ENCODE results near the gene GPC3. TPM values are rescaled to one million over a fixed set of nuclear protein-coding genes. Genes with fewer than 3 reads are reported as not detected.
"Not testable (repeated sequence)": the region's sequence is repeated elsewhere in the genome, so short reads cannot be mapped to it uniquely, and the experiment has no call there.

The GPC3 gene
- total RNA-seq, 1 donor from 2014 or later: 30.4 TPM

GRCh38 chrX:133907606-133908005, 77.8 kb downstream of the GPC3 start:
- Mint-ChIP-seq H3K9me3 (no peaks in the 10 kb centered on the region), H3K4me1 (peaks cover 6% of the 10 kb centered on the region), H3K4me3 (no peak overlapping the region), H3K36me3 (ENCODE audit: low read depth) (no peaks in the 10 kb centered on the region), H3K27me3 (ENCODE audit: low read depth) (no peaks in the 10 kb centered on the region), H3K27ac (ENCODE audit: unreplicated experiment) (no peak overlapping the region)
- no peak for DNase-seq (ENCODE audit: low read depth, low spot score)
- TF ChIP-seq, protein P1, sequence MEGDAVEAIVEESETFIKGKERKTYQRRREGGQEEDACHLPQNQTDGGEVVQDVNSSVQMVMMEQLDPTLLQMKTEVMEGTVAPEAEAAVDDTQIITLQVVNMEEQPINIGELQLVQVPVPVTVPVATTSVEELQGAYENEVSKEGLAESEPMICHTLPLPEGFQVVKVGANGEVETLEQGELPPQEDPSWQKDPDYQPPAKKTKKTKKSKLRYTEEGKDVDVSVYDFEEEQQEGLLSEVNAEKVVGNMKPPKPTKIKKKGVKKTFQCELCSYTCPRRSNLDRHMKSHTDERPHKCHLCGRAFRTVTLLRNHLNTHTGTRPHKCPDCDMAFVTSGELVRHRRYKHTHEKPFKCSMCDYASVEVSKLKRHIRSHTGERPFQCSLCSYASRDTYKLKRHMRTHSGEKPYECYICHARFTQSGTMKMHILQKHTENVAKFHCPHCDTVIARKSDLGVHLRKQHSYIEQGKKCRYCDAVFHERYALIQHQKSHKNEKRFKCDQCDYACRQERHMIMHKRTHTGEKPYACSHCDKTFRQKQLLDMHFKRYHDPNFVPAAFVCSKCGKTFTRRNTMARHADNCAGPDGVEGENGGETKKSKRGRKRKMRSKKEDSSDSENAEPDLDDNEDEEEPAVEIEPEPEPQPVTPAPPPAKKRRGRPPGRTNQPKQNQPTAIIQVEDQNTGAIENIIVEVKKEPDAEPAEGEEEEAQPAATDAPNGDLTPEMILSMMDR (conservative IDR thresholded peaks at IDR 0.05): no peak

- Mint-ChIP-seq H3K4me3 (no peak overlapping the region), H3K27ac (ENCODE audit: unreplicated experiment) (no peak overlapping the region)
Observed at GRCh38 chrX:133905305-133905704, 80.1 kb downstream of the GPC3 start.

DNA sequence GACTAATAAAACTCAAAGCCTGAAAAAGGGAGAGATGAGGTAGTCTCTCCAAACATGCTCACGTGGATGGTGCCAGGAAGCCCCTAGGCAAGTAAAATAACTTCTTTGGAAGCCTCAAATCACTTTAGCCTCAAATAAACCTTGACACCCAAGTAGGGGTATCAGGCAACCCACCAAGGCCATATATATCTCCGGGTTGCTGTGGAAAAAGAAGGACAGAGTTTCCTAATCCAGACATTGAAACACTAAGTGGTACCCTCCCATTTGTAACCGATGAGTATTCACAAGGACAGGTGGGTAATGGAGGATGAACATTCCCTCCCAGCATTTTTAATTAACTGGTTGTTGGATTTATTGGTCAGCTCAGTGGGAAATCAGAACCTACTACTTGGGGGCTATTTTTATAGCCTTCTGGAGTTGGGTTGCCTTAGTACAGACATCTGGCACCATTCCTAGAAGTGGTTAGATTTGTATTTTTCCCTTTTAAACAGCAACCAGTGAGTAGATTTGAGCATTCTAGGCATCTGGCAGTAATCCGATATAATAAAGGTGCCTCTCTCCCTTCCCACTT, 87.7 kb downstream of the GPC3 start:
- no peak overlapping the region for H3K27ac Mint-ChIP-seq (ENCODE audit: unreplicated experiment)
- TF ChIP-seq, protein P1 (conservative IDR thresholded peaks at IDR 0.05): no peak
- H3K36me3 Mint-ChIP-seq (ENCODE audit: low read depth): no peaks in the 10 kb centered on the region
- H3K4me1 Mint-ChIP-seq: no peaks in the 10 kb centered on the region
- no peak for DNase-seq (ENCODE audit: low read depth, low spot score)
- no peaks in the 10 kb centered on the region for H3K27me3 Mint-ChIP-seq (ENCODE audit: low read depth)
- H3K9me3 Mint-ChIP-seq: no peaks in the 10 kb centered on the region
- no peak overlapping the region for H3K4me3 Mint-ChIP-seq

More at GRCh38 chrX:133905305-133905704, 80.1 kb downstream of the GPC3 start:
- Mint-ChIP-seq H3K4me1 (no peaks in the 10 kb centered on the region), H3K36me3 (ENCODE audit: low read depth) (no peaks in the 10 kb centered on the region), H3K9me3 (no peaks in the 10 kb centered on the region), H3K27me3 (ENCODE audit: low read depth) (no peaks in the 10 kb centered on the region)
- no peak for DNase-seq (ENCODE audit: low read depth, low spot score)
- TF ChIP-seq, protein P1 (conservative IDR thresholded peaks at IDR 0.05): no peak

DNA sequence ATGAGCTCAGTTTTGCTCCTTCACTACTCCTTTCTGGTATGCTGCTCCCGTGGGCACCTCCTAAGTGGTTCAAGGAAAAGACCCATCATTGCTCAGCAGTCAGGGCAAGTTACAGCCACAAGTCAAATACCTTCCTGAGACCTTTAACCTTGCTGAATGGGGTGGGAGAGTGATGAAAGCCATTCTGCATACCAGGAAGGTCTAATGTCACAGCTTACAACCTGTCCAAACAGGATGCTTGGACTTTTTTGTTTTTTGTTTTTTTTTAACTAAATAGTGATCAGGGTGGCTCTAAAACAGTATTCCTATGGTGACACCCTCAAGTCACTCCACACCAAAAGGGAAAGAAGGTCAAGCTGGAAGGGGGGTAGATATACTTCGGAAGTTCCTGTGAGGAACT, 93.1 kb downstream of the GPC3 start:
- DNase-seq (ENCODE audit: low read depth, low spot score): no peak
- Mint-ChIP-seq H3K4me3 (no peak overlapping the region), H3K36me3 (ENCODE audit: low read depth) (peaks cover 2% of the 10 kb centered on the region), H3K9me3 (peaks cover 5% of the 10 kb centered on the region), H3K27ac (ENCODE audit: unreplicated experiment) (no peak overlapping the region), H3K27me3 (ENCODE audit: low read depth) (peaks cover 2% of the 10 kb centered on the region), H3K4me1 (peaks cover 26% of the 10 kb centered on the region)
- TF ChIP-seq, protein P1 (conservative IDR thresholded peaks at IDR 0.05): no peak

- H3K27me3 Mint-ChIP-seq (ENCODE audit: low read depth): peaks cover 2% of the 10 kb centered on the region
- DNase-seq (ENCODE audit: low read depth, low spot score): no peak
- H3K4me3 Mint-ChIP-seq: no peak overlapping the region
- TF ChIP-seq, protein P1 (conservative IDR thresholded peaks at IDR 0.05): no peak
- H3K9me3 Mint-ChIP-seq: peaks cover 5% of the 10 kb centered on the region
- peaks cover 26% of the 10 kb centered on the region for H3K4me1 Mint-ChIP-seq
- peaks cover 2% of the 10 kb centered on the region for H3K36me3 Mint-ChIP-seq (ENCODE audit: low read depth)
- peak overlapping the region; percentile 8 for H3K27ac Mint-ChIP-seq (ENCODE audit: unreplicated experiment)
Observed at GRCh38 chrX:133888984-133889383, 96.4 kb downstream of the GPC3 start.

DNA sequence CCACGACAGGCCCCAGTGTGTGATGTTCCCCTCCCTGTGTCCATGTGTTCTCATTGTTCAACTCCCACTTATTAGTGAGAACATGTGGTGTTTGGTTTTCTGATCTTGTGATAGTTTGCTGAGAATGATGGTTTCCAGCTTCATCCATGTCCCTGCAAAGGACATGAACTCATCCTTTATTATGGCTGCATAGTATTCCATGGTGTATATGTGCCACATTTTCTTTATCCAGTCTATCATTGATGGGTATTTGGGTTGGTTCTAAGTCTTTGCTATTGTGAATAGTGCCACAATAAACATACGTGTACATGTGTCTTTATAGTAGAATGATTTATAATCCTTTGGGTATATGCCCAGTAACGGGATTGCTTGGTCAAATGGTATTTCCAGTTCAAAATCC, 97.3 kb downstream of the GPC3 start:
- not testable (repeated sequence) for H3K9me3 Mint-ChIP-seq

More for the DNA sequence above, 97.3 kb downstream of the GPC3 start:
- peaks cover 26% of the 10 kb centered on the region for H3K4me1 Mint-ChIP-seq
- not testable (repeated sequence) for H3K4me3 Mint-ChIP-seq; H3K36me3 Mint-ChIP-seq (ENCODE audit: low read depth); H3K27ac Mint-ChIP-seq (ENCODE audit: unreplicated experiment); DNase-seq (ENCODE audit: low read depth, low spot score); H3K27me3 Mint-ChIP-seq (ENCODE audit: low read depth)
